Activated CD8-positive, alpha-beta memory T cell treated with anti-CD3 and anti-CD28 coated beads, Interleukin-2, amount 50 U/mL, for 48 hours (primary cell): ENCODE results near the gene FAM177B.
"Not testable (repeated sequence)": the region's sequence is repeated elsewhere in the genome, so short reads cannot be mapped to it uniquely, and the experiment has no call there.

Experiments used
- DNase-seq: peaks from one replicate; pipeline ENCODE4 v3.0.0-alpha.2; 2020

Gene FAM177B

GRCh38 chr1:222741630-222742457 is 4.8 kb downstream of the FAM177B start:
- DNase-seq: not testable (repeated sequence)

- DNase-seq: no peak
These were observed 12.9 kb downstream of the FAM177B start for GRCh38 chr1:222749927-222750326.

GRCh38 chr1:222750651-222751050 is 13.6 kb downstream of the FAM177B start:
- no peak for DNase-seq

GRCh38 chr1:222751255-222751654 is 14.3 kb downstream of the FAM177B start:
- no peak for DNase-seq

GRCh38 chr1:222754366-222755139 is 17.6 kb downstream of the FAM177B start:
- no peak for DNase-seq

- no peak for DNase-seq
These were observed 20.8 kb downstream of the FAM177B start for GRCh38 chr1:222757646-222758268.

- no peak for DNase-seq
These were observed 22.5 kb downstream of the FAM177B start for GRCh38 chr1:222759451-222760035.

- no peak for DNase-seq
These were observed 24.1 kb downstream of the FAM177B start for GRCh38 chr1:222761083-222761482.

GRCh38 chr1:222762178-222762577 is 25.2 kb downstream of the FAM177B start:
- DNase-seq: not testable (repeated sequence)

GRCh38 chr1:222767152-222767571 is 30.2 kb downstream of the FAM177B start:
- DNase-seq: no peak

GRCh38 chr1:222768592-222768991 is 31.6 kb downstream of the FAM177B start:
- no peak for DNase-seq

- no peak for DNase-seq
These were observed 32.2 kb downstream of the FAM177B start for GRCh38 chr1:222769181-222769580.

GRCh38 chr1:222769971-222770620 is 33.1 kb downstream of the FAM177B start:
- no peak for DNase-seq

GRCh38 chr1:222772996-222773379 is 36.0 kb downstream of the FAM177B start:
- DNase-seq: no peak

- DNase-seq: no peak
These were observed 40.5 kb downstream of the FAM177B start for GRCh38 chr1:222777463-222777862.

GRCh38 chr1:222777977-222778376 is 41.0 kb downstream of the FAM177B start:
- DNase-seq: no peak

GRCh38 chr1:222781251-222781650 is 44.2 kb downstream of the FAM177B start:
- no peak for DNase-seq

- no peak for DNase-seq
These were observed 46.0 kb downstream of the FAM177B start for GRCh38 chr1:222783051-222783450.

- no peak for DNase-seq
These were observed 47.4 kb downstream of the FAM177B start for GRCh38 chr1:222784371-222784770.

- DNase-seq: no peak
These were observed 47.9 kb downstream of the FAM177B start for GRCh38 chr1:222784916-222785315.

- DNase-seq: no peak
These were observed 48.5 kb downstream of the FAM177B start for GRCh38 chr1:222785529-222785928.

- DNase-seq: no peak
These were observed 49.1 kb downstream of the FAM177B start for GRCh38 chr1:222786121-222786520.

GRCh38 chr1:222787729-222788128 is 50.7 kb downstream of the FAM177B start:
- DNase-seq: no peak
